ENCODE data around the gene PLEKHG4B. TPM values are rescaled to one million over a fixed set of nuclear protein-coding genes. Genes with fewer than 3 reads are reported as not detected.
"Not testable (repeated sequence)": the region's sequence is repeated elsewhere in the genome, so short reads cannot be mapped to it uniquely, and the experiment has no call there.

The PLEKHG4B gene
- total RNA-seq, 1 donor from 2014 or later = 0.36 TPM

GRCh38 chr5:95241-95980 is 3.4 kb downstream of the PLEKHG4B start:
- ATAC-seq = no peak

DNA sequence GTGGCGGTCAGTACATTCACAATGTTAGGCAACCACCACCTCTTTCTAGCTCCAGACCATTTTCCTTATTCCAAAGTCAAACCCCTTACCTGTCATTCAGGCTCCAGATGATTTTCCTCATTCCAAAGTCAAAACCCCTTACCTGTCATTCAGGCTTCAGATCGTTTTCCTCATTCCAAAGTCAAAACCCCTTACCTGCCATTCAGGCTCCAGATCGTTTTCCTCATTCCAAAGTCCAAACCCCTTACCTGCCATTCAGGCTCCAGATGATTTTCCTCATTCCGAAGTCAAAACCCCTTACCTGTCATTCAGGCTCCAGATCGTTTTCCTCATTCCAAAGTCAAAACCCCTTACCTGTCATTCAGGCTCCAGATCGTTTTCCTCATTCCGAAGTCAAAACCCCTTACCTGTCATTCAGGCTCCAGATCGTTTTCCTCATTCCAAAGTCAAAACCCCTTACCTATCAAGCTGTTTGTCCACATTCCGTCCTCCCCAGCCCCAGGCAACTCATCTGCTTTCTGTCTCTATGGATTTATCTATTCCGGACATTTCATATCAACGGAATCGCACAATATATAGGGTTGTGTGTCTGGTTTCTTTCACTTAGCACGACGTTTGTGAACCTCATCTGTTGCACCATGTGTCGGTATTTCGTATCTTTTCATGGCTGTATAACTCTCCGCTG is 5.2 kb downstream of the PLEKHG4B start:
- no peak for ATAC-seq

- no peak for ATAC-seq
Measured at GRCh38 chr5:99815-100214, 7.8 kb downstream of the PLEKHG4B start.

DNA sequence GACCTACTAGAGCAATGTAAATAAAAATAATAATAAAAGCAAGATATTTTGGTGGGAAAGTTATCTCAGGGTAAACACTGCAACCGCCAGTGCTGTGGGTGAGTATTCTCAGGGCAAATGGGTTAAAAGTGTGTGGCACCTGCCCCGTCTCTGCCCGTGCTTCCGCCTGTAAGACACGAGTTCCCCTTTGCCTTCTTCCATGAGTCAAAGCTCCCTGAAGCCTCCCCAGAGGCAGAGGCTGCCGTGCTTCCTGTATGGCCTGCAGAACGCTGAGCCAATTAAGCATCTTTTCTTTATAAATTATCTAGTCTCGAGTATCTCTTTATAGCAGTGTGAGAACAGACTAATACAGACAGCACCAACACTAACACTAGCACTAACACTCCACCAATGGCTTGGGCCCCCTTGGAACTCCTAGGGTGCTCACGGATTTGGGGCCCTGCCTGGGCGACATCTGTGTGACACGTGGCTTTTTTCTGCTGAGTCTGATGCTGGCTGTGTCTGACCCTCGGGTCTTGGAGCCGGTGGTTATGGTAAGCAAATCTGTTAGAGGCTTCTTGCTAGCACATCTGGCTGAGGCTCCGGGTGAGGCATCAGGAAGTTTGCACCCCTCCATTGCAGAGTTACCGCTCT is 10.6 kb downstream of the PLEKHG4B start:
- no peak for ATAC-seq

GRCh38 chr5:104106-104505 is 12.1 kb downstream of the PLEKHG4B start:
- not testable (repeated sequence) for ATAC-seq

GRCh38 chr5:104778-105296 is 12.9 kb downstream of the PLEKHG4B start:
- ATAC-seq = no peak

GRCh38 chr5:105504-106070 is 13.6 kb downstream of the PLEKHG4B start:
- no peak for ATAC-seq

DNA sequence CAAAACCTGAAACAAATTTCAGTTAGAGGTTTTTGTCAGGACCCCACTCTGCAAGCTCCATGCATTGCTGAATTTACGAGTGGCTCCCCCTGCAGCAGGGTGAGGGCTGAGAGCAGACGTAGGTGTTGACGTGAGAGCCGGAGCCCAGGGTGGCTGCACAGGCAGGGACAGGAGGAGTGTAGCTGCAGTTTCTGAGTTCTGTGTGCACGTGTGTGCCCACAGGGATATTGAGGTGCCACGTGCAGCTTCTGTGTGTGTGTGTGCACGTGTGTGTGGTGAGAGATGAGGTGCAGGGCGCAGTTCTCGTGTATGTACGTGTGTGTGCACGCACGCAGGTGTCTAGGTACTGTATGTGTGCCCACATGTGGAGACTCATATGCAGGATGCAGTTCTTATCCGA is 14.6 kb downstream of the PLEKHG4B start:
- no peak for ATAC-seq

DNA sequence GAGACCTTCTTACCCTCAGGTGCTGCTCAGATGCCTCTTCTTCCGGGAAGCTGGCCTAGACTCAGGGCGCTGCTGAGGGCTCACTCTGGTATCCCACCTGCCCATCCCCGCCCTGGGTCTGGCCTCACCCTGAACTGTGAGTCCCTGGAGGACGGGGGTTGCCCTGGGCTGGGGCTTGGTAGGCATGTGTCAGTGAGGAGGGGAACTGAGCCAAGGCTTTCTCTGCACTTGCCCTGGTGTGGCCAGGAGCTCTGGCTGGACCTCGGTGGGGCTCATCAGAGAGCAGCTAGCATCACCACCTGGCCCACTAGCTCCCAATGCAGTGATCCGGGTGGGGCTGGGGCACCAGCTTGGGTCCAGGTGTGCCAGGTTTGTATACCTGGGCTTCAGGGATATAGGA is 15.6 kb downstream of the PLEKHG4B start:
- no peak for ATAC-seq

DNA sequence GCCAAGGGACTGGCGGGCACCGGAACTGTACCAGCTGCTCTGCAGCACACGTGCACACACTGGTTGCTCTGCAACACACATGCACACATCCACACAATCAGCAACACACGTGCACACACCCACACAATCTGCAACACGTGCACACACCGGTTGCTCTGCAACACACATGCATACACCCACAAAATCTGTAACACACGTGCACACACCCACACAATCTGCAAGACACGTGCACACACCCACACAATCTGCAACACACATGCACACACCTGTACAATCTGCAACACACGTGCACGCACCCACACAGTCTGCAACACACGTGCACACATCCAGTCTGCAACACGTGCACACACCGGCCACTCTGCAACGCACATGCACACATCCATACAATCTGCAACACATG is 17.9 kb downstream of the PLEKHG4B start:
- no peak for ATAC-seq

DNA sequence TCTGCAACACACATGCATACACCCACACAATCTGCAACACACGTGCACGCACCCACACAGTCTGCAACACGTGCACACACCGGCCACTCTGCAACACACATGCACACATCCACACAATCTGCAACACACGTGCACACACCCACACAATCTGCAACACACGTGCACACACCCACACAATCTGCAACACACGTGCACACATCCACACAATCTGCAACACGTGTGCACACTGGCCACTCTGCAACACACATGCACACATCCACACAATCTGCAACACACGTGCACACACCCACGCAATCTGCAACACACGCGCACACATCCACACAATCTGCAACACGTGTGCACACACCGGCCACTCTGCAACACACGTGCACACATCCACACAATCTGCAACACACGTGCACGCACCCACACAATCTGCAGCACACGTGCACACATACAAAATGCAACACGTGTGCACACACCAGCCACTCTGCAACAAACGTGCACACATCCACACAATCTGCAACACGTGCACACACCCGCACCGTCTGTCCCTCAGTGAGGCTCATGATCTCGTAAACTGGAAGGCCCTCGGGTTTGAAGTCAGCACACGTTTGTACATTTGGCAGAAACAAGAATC is 18.4 kb downstream of the PLEKHG4B start:
- no peak for ATAC-seq

GRCh38 chr5:111171-111570 is 19.2 kb downstream of the PLEKHG4B start:
- ATAC-seq = no peak

GRCh38 chr5:119486-120097 is 27.6 kb downstream of the PLEKHG4B start:
- no peak for ATAC-seq

GRCh38 chr5:121432-121831 is 29.5 kb downstream of the PLEKHG4B start:
- no peak for ATAC-seq

DNA sequence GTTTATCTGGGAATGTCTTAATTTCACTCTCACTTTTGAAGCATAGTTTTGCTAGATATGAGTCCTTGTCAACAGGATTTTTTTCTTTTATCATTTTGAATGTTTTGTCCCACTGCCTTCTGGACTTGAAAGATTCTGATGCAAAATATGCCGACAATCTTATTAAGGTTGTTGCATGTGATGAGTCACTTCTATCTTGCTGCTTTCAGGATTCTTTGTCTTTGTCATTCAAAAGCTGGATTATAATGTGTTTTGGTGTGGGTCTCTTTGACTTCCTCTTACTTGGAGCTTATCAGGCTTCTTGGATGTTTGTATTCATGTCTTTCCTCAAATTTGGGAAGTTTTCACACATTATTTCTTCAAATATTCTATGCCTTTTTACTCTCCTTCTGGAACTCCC is 33.8 kb downstream of the PLEKHG4B start:
- no peak for ATAC-seq

- no peak for ATAC-seq
Measured at GRCh38 chr5:126806-127205, 34.8 kb downstream of the PLEKHG4B start.

DNA sequence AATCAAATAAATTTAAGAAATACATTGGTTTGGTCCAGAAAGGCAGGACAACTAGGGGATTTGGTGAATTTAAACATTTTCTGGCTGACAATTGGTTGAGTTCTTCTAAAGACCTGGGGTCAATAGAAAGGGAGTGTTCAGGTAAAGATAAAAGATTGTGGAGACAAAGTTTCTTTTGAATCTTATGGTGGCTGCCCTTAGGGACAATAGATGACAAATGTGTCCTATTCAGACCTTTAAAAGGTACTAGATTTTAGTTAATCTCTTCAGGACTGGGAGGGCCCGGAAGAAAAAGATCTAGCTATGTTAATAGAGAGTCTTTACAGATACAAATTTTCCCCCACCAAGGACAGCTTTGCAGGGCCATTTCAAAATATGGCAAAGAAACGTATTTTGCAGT is 35.9 kb downstream of the PLEKHG4B start:
- no peak for ATAC-seq

- ATAC-seq = no peak
Measured at GRCh38 chr5:128446-128845, 36.5 kb downstream of the PLEKHG4B start.

DNA sequence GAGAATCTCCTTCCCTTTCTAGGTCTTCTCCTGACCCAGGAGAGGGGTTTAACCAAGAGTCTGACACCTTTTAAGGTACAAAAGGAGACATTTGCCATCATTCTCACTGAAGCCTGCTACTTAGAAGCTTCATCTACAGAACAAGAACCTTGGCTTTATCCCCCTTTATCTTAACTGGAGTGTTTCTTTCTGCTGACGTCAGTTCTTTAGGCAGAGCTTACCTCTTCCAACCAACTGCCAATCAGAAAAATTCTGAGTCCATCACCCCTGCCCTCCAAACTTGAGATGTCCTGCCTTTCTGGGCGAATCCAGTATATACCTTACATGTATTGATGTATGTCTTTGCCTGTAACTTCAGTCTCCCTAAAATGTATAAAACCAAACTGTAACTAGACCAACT is 37.2 kb downstream of the PLEKHG4B start:
- no peak for ATAC-seq

- ATAC-seq = no peak
Measured at GRCh38 chr5:129820-130219, 37.9 kb downstream of the PLEKHG4B start.

DNA sequence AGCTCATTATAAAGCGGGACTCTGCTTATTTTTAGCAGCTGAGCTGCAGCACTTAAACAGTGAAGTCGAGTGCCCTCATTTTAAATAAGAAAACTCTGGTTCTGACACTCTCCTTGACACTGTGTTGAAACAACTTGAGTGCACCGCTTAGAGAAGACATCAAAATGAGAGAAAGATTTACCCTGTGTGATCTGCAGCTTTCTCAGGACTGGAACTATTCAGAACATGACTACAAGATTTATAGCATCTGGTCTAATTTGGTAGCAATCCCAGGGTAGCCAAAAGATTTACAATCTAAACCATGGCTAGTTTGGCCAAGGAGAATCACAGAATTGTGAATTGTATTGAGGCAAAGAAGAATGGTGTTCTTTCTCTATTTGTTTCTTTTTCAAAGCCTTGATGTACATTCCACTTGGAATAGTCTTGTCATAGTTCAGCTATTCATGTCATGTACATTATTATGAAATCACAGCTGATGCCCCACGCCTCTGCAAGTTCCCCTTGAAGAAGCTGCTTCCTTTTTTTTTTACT is 38.7 kb downstream of the PLEKHG4B start:
- ATAC-seq = no peak

DNA sequence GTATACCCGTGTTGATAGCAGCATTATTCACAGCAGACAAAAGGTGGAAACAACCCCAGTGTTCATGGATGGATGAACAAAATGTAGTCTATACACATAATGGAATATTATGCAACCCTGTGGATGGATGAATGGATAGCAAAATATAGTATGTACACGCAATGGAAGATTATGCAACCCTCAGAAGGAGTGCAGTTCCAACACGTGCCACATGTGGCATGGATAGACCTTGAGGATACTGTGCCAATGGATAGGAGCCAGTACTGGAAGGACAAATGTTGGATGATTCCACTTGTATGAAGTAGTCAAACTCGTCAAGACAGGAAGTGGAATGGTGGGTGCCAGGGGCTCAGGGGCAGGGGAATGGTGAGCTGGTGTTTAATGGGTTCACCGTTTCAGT is 44.9 kb downstream of the PLEKHG4B start:
- no peak for ATAC-seq

All from esophagus mucosa (tissue), 1 donor.